NCI-H1105 (cell line): ENCODE results near the gene DCUN1D1.

Experiments
- DNase-seq: peaks from one replicate; lab custom pipeline; 2025; lab: John Stamatoyannopoulos, UW

DCUN1D1 gene

DNA sequence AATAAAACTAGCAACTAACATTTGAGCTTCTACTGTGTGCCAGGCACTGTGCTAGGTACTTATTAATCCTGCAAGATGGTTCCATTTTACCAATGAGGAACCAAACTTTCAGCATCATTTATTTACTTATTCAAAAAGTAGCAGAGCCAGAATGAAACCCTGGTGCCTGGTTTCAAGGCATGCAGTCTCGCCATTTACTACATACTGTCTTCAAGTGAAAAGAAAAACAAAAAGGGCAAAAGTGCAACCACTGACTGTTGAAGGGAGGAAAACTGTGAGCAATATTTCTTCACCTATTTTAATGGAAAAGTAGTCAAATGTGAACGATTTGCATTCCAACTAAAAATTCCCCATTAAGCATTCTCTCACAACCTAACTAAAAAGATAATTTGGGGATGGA is 8.7 kb downstream of the DCUN1D1 start:
- no peak for DNase-seq

DNA sequence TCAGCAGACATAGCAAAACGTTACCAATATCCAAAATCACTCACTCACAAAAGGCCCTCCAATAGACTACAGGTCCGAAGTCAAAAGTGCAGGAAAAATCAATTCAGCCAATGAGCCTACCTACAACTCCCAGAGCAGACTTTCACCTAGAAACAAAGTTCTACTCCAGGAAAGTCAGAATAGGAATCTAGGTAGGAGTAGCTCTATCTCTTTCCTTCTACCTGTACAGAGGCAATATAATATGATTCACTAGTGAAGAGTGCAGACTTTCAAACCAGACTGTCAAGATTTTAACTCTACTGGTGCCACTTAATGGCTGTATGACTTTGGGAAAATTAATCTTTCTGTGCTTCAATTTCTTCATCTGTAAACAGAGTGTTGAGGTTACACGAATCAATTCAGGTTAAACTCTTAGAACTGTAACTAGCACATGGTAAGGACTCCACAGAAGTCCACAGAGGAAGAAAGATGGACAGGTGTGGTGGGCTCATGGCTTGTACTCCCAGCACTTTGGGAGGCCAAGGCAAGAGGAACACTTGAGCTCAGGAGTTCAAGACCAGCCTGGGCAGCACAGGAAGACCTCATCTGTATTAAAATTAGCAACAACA is 9.4 kb downstream of the DCUN1D1 start:
- no peak for DNase-seq

DNA sequence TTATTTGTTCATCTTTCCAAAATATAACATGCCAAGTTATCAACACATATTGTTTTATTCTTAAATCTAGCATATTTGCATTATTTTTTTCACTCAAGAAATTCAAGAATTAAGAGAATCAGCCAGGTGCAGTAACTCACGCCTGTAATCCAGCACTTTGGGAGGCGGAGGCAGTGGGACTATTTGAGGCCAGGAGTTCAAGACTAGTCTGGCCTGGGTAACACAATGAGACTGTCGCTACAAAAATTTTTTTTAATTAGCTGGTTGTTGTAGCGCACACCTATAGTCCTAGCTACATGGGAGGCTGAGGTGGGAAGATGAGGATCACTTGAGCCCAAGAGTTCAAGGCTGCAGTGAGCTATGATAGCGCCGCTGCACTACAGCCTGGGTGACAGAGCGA is 10.5 kb downstream of the DCUN1D1 start:
- no peak for DNase-seq

DNA sequence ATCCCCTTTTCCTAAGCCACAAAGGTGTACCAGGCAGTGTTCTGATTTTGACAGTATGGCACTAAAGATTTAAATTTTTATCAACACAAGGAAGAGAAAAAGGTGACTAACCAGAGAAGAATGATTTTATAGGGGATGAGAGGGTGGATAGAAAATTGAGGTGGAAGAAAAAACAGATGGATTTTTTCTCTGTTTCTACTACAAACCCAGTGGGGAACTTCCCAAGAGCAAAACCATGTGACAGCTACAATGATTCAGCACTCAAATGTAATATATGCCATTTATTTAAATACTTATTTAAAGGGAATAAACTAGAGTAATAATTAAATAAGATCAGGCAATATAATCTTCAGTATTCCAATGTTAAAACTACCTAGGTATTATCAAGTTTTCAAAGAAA is 11.1 kb downstream of the DCUN1D1 start:
- no peak for DNase-seq

- no peak for DNase-seq
Observed at GRCh38 chr3:182967218-182968204, 12.8 kb downstream of the DCUN1D1 start.

DNA sequence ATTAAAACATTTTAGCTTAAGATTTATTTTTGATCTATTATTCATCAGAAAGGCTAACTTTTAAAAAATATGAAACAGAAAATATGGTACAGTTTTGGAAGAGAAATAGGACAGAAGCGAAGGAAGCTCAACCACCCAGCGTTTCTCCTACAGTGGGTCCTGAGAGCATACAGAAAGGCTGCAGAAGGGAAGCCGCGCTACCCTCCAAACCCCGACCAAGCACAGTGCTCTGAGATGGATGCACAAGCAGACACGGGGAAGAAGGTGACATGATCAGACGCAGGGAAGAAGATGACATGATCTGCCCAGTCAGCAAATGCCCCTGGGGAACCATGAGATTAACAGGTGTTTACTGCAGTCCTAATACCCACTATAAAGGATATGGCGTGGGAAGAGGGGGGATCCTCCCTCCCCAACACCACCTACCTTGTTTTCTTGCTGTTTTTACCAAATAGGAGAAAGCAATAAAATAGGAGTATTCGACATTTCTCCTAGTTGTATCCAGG is 14.4 kb downstream of the DCUN1D1 start:
- DNase-seq: no peak

DNA sequence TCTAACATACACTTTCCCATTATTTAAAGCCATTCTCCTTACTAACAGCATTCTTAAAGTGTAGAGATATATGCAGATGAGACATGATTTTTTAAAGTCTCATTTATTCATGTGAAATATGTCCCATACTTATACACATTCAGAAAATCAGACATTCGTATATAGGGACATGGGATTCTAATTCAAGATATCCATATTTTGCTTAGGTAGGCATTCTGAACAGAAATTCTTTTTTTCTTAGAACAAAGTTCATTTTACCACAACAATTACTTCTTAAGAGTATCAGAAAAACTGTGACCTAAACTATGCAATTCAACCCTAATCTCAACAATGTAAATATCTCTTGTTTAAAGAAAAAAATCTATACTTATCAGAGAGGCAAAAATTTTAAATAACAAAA is 16.2 kb downstream of the DCUN1D1 start:
- no peak for DNase-seq

DNA sequence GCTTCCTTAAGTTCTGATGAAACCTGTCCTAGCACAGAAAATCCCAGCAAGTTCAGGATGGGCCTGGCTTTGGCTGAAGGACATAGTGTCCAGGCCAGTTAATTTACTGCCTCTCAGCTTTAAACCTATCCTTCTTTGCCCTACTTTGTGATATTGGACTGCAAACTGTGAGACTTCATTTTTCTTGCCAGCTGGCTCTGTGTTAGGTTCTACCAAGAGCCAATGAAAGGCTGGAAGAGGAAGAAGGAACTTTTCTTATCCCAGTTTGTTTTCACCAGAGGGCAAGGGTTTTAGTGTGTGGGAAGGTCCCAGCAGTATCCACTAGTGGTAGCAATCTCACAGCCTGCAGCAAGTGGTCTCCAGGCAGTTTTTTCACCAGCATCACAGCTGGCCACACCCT is 18.2 kb downstream of the DCUN1D1 start:
- DNase-seq: no peak

DNA sequence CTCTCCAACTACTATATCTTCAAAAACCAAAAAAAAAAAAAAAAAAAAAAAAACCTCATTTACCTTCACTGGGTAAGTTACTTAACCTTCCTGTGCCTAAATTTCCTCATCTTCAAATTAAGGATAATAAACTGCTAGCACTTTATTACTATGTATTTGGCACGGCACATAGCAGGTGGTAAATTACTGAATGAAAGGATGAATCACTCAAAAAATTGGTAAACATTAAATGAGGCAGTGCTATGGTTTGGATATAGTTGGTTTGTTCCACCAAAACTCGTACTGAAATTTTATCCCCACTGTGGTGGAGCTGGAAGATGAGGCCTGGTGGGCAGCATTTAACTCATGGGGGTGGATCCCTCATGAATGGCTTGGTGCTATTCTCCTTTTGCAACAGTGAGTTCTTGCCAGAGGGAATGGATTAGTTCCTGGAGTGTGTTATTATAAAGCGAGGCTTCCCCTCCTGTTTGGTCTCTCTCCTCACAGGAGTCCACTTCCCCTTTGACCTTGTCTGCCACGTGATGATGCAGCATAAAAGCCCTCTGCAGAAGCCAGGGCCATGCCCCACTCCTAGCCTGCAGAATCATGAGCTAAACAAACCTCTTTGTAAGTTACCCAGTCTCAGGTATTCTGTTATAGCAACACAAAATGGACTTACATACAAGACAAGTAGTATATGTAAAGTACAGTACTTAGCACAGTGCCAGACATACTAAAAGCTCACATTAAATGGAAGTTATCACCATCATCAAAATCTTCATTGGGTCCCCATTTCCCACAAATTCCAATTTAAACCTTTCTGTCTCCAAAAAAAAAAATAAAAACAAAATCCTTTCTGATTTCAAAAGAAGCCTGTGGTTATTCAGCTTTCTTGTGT is 20.6 kb downstream of the DCUN1D1 start:
- DNase-seq: no peak

- no peak for DNase-seq
Observed at GRCh38 chr3:182957676-182958266, 22.6 kb downstream of the DCUN1D1 start.

DNA sequence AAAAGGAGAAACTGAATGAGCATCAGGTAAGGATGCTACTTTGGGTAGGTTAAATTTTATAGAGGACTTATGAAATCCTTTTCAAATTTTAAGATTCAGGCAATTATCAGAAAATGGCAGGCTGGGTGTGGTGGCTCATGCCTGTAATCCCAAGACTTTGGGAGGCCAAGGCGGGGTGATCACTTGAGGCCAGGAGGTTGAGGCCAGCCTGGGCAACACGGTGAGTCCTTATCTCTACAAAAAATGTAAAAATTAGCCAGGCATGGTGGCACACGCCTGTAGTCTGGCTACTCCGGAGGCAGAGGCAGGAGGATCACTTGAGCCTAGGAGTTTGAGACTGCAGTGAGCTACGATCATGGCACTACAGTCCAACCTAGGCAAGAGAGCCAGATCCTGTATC is 23.1 kb downstream of the DCUN1D1 start:
- DNase-seq: no peak

DNA sequence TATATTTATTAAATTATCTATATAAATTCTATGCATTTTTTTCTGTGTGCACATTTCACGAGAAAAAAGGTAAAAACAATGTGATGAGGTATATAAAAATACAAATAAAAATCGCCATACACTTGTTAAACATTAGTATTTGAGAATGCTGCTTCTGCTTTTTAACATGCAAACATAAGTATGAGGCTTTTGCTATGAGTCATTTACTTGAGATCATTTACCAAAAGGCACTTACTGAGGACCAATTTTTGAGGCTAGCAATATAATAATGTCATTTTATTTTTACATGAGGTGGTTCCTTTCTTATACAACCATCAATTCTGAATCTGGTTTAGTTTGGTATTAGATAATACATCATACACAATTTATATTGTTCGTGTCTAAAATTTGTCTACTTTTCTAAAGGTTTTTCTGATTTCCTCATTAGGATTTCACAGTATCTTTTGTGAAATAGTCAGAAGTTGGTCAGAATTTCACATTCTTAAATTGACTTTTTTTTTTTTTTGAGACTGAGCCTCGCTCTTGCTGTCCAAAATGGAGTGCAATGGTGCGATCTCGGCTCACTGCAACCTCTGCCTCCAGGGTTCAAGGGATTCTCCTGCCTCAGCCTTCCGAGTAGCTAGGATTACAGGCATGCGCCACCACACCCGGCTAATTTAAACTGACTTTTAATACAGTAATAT is 25.6 kb downstream of the DCUN1D1 start:
- DNase-seq: no peak

- DNase-seq: no peak
Observed at GRCh38 chr3:182949688-182950087, 30.6 kb downstream of the DCUN1D1 start.

- DNase-seq: no peak
Observed at GRCh38 chr3:182948305-182948704, 32.0 kb downstream of the DCUN1D1 start.

DNA sequence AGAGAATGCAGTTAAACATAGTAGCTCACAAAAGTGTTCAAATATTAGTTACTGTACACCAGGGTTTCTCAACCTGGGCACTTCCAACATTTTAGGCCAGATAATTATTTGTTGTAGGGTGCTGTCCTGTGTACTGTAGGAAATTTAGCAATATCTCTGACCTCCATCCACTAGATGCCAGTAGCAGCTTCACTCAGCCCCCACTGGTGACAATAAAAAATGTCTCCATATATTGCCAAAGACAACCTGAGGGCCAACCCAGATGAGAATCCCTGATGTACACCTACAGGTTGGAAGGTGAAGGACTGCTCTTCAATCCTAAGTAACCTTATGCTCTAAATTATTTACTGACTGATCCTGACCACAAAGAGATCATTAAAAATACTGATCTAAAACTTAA is 32.5 kb downstream of the DCUN1D1 start:
- no peak for DNase-seq

GRCh38 chr3:182941719-182942118 is 38.6 kb downstream of the DCUN1D1 start:
- no peak for DNase-seq

GRCh38 chr3:182940266-182940808 is 40.0 kb downstream of the DCUN1D1 start:
- no peak for DNase-seq

GRCh38 chr3:182937293-182938051 is 42.9 kb downstream of the DCUN1D1 start:
- no peak for DNase-seq

GRCh38 chr3:182936918-182937285 is 43.4 kb downstream of the DCUN1D1 start:
- DNase-seq: no peak

- no peak for DNase-seq
Observed at GRCh38 chr3:182936239-182936917, 44.0 kb downstream of the DCUN1D1 start.
